Measurements from ENCODE around the gene NUP93.

NUP93 gene

DNA sequence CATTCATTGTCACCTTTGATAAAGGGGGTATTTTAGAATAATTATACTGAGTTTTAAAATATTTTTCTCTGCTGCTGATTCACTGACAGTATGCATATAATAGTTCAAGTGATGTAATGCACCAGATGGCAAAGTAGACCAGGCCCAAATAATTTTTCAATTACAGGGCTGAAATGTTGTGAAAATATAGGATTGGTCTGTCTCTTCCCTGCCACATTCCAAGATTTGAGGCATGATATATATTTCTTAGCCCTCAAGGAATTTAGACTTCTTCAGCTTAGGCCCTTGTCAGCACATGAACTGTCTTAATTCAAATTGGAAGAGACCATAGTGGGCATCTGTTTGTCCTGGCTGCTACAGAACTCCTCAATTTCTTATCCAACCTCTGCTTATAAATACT, 95.9 kb downstream of the NUP93 start:
- Histone ChIP-seq H3K9ac (ENCODE audit: insufficient read length, low read depth) (no peak overlapping the region), H3K9me3 (ENCODE audit: insufficient read depth, low read length) (no peaks in the 10 kb centered on the region), H3K4me1 (ENCODE audit: insufficient read depth, insufficient read length) (peaks cover 2% of the 10 kb centered on the region), H3K4me3 (ENCODE audit: insufficient read length, low read depth) (no peak overlapping the region), H3K36me3 (ENCODE audit: insufficient read depth, insufficient read length, low read length) (peaks cover 78% of the 10 kb centered on the region), H3K27me3 (ENCODE audit: insufficient read depth, insufficient read length) (no peaks in the 10 kb centered on the region)
- DNase-seq (ENCODE audit: low read depth, low spot score): no peak
- TF ChIP-seq SUZ12 (IDR thresholded peaks at IDR 0.05; ENCODE audit: extremely low read depth, insufficient read depth, insufficient read length): no peak

DNA sequence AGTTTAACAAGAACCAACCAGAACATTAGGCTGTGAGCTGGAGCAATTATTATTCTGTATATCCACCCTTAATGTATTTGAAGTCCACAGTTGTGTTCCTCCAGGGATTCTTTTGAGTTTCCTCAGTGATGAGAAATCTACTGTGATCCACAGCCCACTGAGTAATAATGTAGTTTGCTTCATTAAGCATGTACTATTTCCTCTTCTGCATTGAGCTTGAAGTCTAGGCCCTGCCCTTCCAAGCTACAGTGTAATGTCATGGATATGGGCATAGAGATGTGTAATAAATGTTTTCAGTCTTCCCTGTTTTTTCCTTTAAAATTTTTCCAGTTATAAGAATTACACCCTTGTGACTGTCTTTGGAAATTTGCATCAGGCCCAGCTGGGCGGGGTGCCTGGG, 98.7 kb downstream of the NUP93 start:
- no peak for DNase-seq (ENCODE audit: low read depth, low spot score)
- H3K4me1 ChIP-seq (ENCODE audit: insufficient read depth, insufficient read length): peaks cover under 1% of the 10 kb centered on the region
- H3K27me3 ChIP-seq (ENCODE audit: insufficient read depth, insufficient read length): no peaks in the 10 kb centered on the region
- H3K9ac ChIP-seq (ENCODE audit: insufficient read length, low read depth): no peak overlapping the region
- peaks cover 80% of the 10 kb centered on the region for H3K36me3 ChIP-seq (ENCODE audit: insufficient read depth, insufficient read length, low read length)
- no peak for TF ChIP-seq SUZ12 (IDR thresholded peaks at IDR 0.05; ENCODE audit: extremely low read depth, insufficient read depth, insufficient read length)
- no peak for TF ChIP-seq YY1 (IDR thresholded peaks at IDR 0.05; ENCODE audit: insufficient read depth, insufficient read length)
- no peak for TF ChIP-seq ZNF274 (IDR thresholded peaks at IDR 0.05; ENCODE audit: low read depth, low read length)
- no peak overlapping the region for H3K4me3 ChIP-seq (ENCODE audit: insufficient read length, low read depth)
- no peaks in the 10 kb centered on the region for H3K9me3 ChIP-seq (ENCODE audit: insufficient read depth, low read length)

DNA sequence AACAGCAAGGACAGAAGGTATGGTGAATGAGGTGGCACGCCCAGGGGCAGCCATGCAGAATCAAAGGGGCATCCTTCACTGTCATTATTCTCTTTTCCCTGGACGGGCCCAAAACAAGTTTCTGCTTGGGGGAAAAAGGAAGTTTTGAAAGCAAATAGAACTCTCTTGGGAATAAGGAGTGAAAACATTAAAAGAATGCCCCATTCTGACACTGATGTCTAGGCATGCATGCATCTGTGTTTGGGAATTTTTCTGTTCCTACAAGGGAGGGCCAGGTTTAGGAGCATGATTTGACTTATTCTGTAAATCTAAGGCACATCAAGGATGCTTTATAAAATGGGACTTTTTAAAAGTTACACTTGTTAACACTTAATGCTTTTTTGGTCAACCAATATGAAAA, 100.7 kb downstream of the NUP93 start:
- Histone ChIP-seq H3K4me3 (ENCODE audit: insufficient read length, low read depth) (no peak overlapping the region), H3K36me3 (ENCODE audit: insufficient read depth, insufficient read length, low read length) (peaks cover 87% of the 10 kb centered on the region), H3K27me3 (ENCODE audit: insufficient read depth, insufficient read length) (no peaks in the 10 kb centered on the region), H3K9ac (ENCODE audit: insufficient read length, low read depth) (no peak overlapping the region), H3K9me3 (ENCODE audit: insufficient read depth, low read length) (no peaks in the 10 kb centered on the region), H3K4me1 (ENCODE audit: insufficient read depth, insufficient read length) (no peaks in the 10 kb centered on the region)
- TF ChIP-seq SUZ12 (IDR thresholded peaks at IDR 0.05; ENCODE audit: extremely low read depth, insufficient read depth, insufficient read length): no peak
- no peak for TF ChIP-seq YY1 (IDR thresholded peaks at IDR 0.05; ENCODE audit: insufficient read depth, insufficient read length)
- no peak for DNase-seq (ENCODE audit: low read depth, low spot score)

DNA sequence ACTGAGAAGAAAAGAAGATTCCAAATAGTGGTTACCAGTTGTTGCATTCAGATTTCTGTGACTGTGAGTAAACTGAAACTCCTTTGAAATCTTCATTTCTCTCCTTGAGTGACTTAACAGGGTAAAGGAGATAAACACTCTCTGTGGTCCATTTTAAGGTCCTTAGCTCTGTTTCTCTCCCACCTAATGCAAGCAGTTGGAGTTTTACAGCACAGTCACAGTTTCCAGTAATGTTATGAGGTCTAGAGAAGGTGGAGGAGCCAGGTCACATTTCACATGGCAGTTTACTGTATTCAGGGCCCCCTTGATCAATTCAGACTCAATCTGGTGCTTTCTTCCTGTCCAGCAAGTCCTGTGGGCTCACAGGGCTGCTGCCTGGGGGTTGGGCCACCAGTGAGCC, 102.8 kb downstream of the NUP93 start:
- Histone ChIP-seq H3K4me3 (ENCODE audit: insufficient read length, low read depth) (no peak overlapping the region), H3K9ac (ENCODE audit: insufficient read length, low read depth) (no peak overlapping the region), H3K27me3 (ENCODE audit: insufficient read depth, insufficient read length) (no peaks in the 10 kb centered on the region), H3K36me3 (ENCODE audit: insufficient read depth, insufficient read length, low read length) (peaks cover 84% of the 10 kb centered on the region), H3K4me1 (ENCODE audit: insufficient read depth, insufficient read length) (no peaks in the 10 kb centered on the region), H3K9me3 (ENCODE audit: insufficient read depth, low read length) (no peaks in the 10 kb centered on the region)
- no peak for TF ChIP-seq ZNF274 (IDR thresholded peaks at IDR 0.05; ENCODE audit: low read depth, low read length)
- DNase-seq (ENCODE audit: low read depth, low spot score): no peak

DNA sequence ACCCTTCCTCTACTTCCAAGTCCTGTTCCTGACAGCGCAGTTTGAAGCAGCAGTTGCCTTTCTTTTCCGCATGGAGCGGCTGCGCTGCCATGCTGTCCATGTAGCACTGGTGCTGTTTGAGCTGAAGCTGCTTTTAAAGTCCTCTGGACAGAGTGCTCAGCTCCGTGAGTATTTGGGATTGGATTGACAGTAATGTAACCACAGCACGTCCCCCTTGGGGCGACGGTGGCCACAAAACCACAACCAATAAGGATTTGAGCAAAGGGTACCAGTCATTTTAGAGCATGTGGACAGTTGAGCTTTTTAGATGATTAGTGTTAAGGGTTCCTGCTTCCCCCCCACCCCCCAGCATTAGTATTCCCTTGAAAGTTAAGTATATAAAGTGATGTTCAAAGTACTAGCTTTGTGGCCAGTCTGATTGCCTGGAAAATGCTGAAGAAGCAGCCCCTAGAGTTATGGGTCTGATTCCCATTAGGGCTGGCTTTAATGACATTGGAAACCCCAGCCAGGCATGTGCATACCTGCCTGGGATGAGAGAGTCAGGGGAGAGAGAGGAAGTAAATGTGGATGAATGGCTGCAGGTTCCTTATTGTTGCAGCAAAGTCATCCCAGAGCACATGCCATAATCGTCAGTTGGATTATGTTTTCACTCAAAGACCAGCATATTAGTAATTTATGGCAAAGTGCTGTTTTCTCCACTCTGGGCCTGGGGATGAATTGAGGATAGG, 103.5 kb downstream of the NUP93 start:
- no peaks in the 10 kb centered on the region for H3K9me3 ChIP-seq (ENCODE audit: insufficient read depth, low read length)
- H3K36me3 ChIP-seq (ENCODE audit: insufficient read depth, insufficient read length, low read length): peaks cover 89% of the 10 kb centered on the region
- no peak overlapping the region for H3K4me3 ChIP-seq (ENCODE audit: insufficient read length, low read depth)
- H3K4me1 ChIP-seq (ENCODE audit: insufficient read depth, insufficient read length): no peaks in the 10 kb centered on the region
- no peaks in the 10 kb centered on the region for H3K27me3 ChIP-seq (ENCODE audit: insufficient read depth, insufficient read length)
- H3K9ac ChIP-seq (ENCODE audit: insufficient read length, low read depth): no peak overlapping the region
- no peak for DNase-seq (ENCODE audit: low read depth, low spot score)
- no peak for TF ChIP-seq YY1 (IDR thresholded peaks at IDR 0.05; ENCODE audit: insufficient read depth, insufficient read length)
- TF ChIP-seq SUZ12 (IDR thresholded peaks at IDR 0.05; ENCODE audit: extremely low read depth, insufficient read depth, insufficient read length): no peak
- TF ChIP-seq ZNF274 (IDR thresholded peaks at IDR 0.05; ENCODE audit: low read depth, low read length): no peak

DNA sequence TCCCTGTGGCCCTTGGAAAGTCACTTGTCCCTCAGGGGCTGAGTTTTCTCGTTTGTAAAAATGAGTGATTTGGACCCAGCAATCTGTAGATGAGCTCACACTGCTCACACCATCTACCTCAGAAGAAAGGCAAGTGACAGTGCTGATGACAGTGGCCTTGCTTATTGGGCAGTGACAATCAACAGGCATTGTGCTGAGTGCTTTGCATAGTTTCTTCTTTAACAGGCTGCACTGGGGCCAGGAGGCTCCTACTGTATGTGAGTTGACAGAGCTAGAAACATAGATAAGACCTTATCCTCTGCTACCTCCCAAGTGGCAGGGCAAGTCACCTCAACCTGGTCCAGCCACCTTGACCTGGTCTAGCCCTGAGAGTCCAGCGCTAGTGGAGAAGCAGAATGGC, 105.4 kb downstream of the NUP93 start:
- Histone ChIP-seq H3K4me3 (ENCODE audit: insufficient read length, low read depth) (no peak overlapping the region), H3K9ac (ENCODE audit: insufficient read length, low read depth) (no peak overlapping the region), H3K9me3 (ENCODE audit: insufficient read depth, low read length) (no peaks in the 10 kb centered on the region), H3K4me1 (ENCODE audit: insufficient read depth, insufficient read length) (no peaks in the 10 kb centered on the region), H3K36me3 (ENCODE audit: insufficient read depth, insufficient read length, low read length) (peaks cover 84% of the 10 kb centered on the region), H3K27me3 (ENCODE audit: insufficient read depth, insufficient read length) (no peaks in the 10 kb centered on the region)
- DNase-seq (ENCODE audit: low read depth, low spot score): no peak
- TF ChIP-seq YY1 (IDR thresholded peaks at IDR 0.05; ENCODE audit: insufficient read depth, insufficient read length): no peak
- no peak for TF ChIP-seq ZNF274 (IDR thresholded peaks at IDR 0.05; ENCODE audit: low read depth, low read length)
- TF ChIP-seq SUZ12 (IDR thresholded peaks at IDR 0.05; ENCODE audit: extremely low read depth, insufficient read depth, insufficient read length): no peak

DNA sequence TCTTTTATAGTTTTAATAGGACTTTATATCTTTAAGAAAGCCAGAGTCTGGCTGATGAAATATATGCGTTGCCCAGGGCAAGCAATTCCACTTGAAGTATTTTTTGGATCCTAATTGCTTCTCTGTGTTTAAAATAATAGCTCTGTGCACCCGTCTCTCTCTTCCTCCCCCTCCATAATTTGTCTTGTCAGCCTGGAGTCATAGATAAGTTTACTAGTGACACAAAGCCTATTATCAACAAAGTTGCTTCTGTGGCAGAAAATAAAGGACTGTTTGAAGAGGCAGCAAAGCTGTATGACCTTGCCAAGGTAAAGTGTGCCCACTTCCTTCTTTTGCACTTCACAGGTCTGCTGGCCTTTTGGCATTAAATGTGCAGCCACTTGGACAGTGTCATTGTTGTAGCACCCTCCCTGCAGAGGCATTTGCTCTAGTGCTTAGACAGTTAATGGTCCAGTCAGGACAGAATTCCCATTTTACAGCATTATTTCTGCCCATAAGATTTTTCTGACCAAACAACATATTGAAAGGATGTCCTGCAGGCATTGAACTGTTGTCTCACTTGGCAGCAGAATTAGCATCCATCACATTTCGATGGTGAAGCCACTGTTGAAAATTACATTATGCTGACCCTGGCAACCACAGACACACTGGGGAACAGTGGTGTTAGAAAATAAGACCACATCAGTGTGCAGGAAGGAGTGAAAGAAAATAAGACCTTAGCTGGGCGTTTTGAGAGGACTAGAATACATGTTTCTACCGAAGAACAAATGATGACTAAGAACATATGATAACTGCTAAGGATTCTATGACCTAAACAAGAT, 106.7 kb downstream of the NUP93 start:
- TF ChIP-seq ZNF274 (IDR thresholded peaks at IDR 0.05; ENCODE audit: low read depth, low read length): no peak
- no peak for TF ChIP-seq YY1 (IDR thresholded peaks at IDR 0.05; ENCODE audit: insufficient read depth, insufficient read length)
- no peak for TF ChIP-seq SUZ12 (IDR thresholded peaks at IDR 0.05; ENCODE audit: extremely low read depth, insufficient read depth, insufficient read length)
- no peaks in the 10 kb centered on the region for H3K9me3 ChIP-seq (ENCODE audit: insufficient read depth, low read length)
- no peak overlapping the region for H3K9ac ChIP-seq (ENCODE audit: insufficient read length, low read depth)
- H3K36me3 ChIP-seq (ENCODE audit: insufficient read depth, insufficient read length, low read length): peaks cover 87% of the 10 kb centered on the region
- H3K27me3 ChIP-seq (ENCODE audit: insufficient read depth, insufficient read length): no peaks in the 10 kb centered on the region
- no peak overlapping the region for H3K4me3 ChIP-seq (ENCODE audit: insufficient read length, low read depth)
- H3K4me1 ChIP-seq (ENCODE audit: insufficient read depth, insufficient read length): no peaks in the 10 kb centered on the region
- no peak for DNase-seq (ENCODE audit: low read depth, low spot score)
